Cardiac fibroblast (primary cell): ENCODE results near the gene MMRN1.

Experiments
- DNase-seq, 2 donors: peaks; one replicate each; pipeline versions ENCODE4 v3.0.0 to v3.0.0-alpha.2; 2010; ENCODE audit warnings: low read depth in 2 of 2
- H3K4me3 ChIP-seq, 2 donors: replicated peaks in 1 of 2; 1 replicate in 1 of 2; 2 replicates in 1 of 2; pipeline ENCODE4 v1.5.1; 2011; ENCODE audit warnings: low read depth in 2 of 2, low read length in 2 of 2, mild to moderate bottlenecking in 2 of 2, moderate library complexity in 1 of 2
- TF ChIP-seq, protein P1 (sequence below): IDR thresholded peaks from one replicate; pipeline ENCODE4 v1.5.1; 2011; ENCODE audit warnings: low read depth, mild to moderate bottlenecking, low read length, inconsistent platforms

MMRN1 gene

DNA sequence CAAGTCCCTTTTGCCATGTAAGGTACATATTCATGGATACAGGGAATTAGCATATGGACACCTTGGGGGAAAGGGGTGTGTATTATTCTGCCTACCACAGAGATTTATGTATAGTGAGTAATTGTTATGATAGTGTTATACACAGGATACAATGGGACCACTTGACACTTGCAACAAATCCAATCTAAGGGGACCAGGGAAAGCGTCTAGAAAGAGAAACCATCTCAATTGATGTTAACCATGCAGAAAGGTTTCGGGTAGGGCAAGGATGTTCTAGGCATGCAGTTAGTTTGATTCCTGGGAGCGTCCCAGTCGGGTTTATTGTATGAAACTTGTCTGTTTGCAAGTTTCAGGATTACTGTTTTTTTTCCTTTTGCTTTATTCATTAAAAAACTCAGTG lies 34.2 kb downstream of the MMRN1 start:
- DNase-seq, result no peak
- H3K4me3 ChIP-seq, result no peak overlapping the region
- TF ChIP-seq, protein P1, sequence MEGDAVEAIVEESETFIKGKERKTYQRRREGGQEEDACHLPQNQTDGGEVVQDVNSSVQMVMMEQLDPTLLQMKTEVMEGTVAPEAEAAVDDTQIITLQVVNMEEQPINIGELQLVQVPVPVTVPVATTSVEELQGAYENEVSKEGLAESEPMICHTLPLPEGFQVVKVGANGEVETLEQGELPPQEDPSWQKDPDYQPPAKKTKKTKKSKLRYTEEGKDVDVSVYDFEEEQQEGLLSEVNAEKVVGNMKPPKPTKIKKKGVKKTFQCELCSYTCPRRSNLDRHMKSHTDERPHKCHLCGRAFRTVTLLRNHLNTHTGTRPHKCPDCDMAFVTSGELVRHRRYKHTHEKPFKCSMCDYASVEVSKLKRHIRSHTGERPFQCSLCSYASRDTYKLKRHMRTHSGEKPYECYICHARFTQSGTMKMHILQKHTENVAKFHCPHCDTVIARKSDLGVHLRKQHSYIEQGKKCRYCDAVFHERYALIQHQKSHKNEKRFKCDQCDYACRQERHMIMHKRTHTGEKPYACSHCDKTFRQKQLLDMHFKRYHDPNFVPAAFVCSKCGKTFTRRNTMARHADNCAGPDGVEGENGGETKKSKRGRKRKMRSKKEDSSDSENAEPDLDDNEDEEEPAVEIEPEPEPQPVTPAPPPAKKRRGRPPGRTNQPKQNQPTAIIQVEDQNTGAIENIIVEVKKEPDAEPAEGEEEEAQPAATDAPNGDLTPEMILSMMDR, result no peak

DNA sequence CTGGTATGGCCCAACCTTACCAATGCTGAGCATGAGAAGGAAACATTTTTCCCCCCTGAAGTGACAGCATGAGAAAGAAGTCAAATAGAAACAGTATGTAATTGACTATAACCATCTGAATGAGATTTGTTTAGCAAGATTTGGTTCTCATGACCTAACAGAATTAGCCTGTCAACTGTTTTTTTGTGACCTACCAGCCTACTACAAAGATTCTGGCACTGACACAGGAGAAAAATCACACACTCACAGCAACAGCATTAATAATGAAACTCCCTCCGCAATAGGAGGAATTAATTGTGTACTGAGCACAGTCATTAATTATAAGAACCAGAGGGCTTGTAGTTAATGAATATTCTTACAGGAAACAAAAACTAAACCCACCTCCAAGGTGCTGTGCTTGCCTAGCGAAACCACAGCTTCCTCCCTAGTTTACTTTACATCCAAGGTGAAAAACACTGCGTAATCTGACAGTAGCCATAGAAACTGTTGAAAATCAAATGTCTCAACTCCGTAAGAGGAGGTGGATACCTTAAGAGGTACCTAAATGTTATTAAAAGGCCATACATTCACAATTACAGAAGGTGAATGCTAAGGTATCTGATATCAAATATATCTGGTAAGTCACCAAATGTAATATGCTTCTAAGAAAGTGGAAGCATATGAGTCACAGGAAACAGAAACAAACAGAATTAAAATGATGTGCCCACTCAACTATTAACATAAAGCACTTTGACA lies 34.9 kb downstream of the MMRN1 start:
- no peak for DNase-seq
- no peak overlapping the region for H3K4me3 ChIP-seq
- TF ChIP-seq, protein P1, result no peak

DNA sequence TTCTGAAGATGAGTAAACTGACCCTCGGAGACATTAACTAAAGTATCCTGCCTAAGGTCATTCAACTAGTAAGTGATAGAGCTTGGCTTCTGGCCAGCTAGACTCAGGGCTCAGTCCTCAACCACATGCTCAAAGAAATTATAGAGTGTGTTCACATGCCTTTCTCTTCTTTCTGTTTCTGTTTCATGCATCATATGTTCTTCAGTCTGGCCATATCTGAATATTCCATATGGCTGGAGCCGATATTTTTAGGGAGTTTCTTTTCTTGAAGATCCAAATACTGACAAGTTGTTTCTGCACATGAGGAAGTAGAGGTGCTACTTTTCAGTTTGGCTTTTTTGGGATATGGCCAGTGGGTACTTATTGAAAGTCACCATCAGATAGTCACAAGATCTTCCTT lies 44.9 kb downstream of the MMRN1 start:
- H3K4me3 ChIP-seq, result no peak overlapping the region
- DNase-seq, result no peak
- TF ChIP-seq, protein P1, result no peak

DNA sequence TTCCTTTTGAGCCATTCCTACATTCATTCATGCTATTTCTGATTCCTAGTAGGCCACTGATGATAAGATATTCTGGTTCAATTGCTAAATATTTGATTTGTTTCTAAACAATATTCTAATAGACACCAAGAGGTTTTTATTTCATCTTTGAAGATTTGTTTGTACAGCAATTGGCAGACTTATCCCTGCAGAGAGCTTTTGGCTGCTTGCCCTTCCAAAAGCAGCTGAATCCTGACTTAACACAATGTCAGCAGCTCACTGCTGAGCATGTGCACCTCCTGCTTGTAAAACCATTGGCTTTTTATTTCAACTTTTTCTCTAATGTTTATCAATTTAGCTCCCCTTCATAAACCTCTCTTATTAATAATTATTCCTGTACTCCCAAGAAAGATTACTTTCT lies 45.3 kb downstream of the MMRN1 start:
- DNase-seq, result peak in 1 of 2 donors; percentile 31
- TF ChIP-seq, protein P1, result no peak
- H3K4me3 ChIP-seq, result no peak overlapping the region

DNA sequence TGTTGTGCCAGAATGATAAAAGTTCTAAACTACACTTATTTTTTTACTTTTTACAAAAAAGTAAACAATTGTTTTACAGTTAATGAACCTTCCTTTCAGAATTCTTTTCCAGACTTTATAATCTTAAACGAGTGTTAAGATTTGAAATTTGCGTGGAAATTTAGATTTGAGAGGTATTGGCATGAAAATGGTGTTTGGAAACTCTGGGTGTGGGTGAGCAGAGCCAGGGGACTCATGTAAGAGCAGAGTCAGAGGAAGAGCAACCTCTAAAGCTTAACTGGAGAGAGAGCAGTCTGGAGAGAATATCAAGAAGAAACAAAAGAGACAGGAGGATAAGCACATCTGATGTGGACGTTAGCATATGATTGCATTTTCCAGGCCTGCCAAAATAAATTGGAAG lies 48.2 kb downstream of the MMRN1 start:
- TF ChIP-seq, protein P1, result no peak
- no peak for DNase-seq
- H3K4me3 ChIP-seq, result no peak overlapping the region

DNA sequence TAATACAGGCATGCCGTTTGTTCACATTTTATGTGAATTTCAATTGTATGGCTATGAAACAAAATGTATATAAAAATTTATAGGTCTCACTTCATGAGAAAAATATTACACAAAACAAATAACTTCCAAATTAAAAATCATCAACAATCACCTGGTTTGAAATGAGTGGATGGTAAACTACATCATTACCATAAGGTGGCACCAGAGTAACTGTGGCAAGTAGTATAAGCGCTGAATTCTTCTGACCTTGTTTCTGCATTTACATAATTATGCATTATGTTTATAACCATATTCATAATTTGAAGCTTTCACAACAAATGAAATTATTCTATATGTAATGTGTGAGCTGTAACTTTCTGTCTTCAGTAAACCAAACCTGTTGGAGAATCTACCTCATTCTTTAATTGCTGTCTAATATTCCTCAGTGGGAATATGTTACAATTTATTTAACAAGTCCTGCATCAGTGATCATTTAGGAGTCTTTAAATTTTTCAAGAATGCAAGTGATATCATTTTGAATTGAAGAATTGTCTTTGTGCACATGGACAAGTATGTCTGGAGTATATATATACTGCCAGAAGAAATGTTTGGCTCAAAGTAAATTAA lies 55.2 kb downstream of the MMRN1 start:
- no peak for DNase-seq
- TF ChIP-seq, protein P1, result no peak
- no peak overlapping the region for H3K4me3 ChIP-seq
